Natural killer cell (primary cell): ENCODE measurements around the gene CCDC136. TPM values are rescaled to one million over a fixed set of nuclear protein-coding genes. Genes with fewer than 3 reads are reported as not detected.

Source experiments
- ATAC-seq, 3 donors: fragments of 150-1000 bp in 2 of 3; fragments of 200-7000 bp in 1 of 3; cut with Tn5 transposase; 1 replicate in 1 of 3; 2 replicates in 2 of 3; pipeline ENCODE4 v1.10.0; 2021; ENCODE audit warnings: mild to moderate bottlenecking in 2 of 3, moderate library complexity in 2 of 3
- DNase-seq, 2 donors: peaks; one replicate each; pipeline versions ENCODE4 v3.0.0 to v3.0.0-alpha.2; 2013 to 2021; ENCODE audit warnings: mixed read lengths in 1 of 2
- H3K27ac ChIP-seq: one replicate; pipeline ENCODE4 v1.5.1; 2013; ENCODE audit warnings: mild to moderate bottlenecking, low read length
- H3K27me3 ChIP-seq: one replicate; pipeline ENCODE4 v1.6.1; 2013; ENCODE audit warnings: low read length; ENCODE audit not compliant: control insufficient read depth, insufficient read depth
- H3K36me3 ChIP-seq: one replicate; pipeline ENCODE4 v1.6.1; 2013; ENCODE audit warnings: low read length; ENCODE audit not compliant: control insufficient read depth, insufficient read depth
- H3K4me1 ChIP-seq: one replicate; pipeline ENCODE4 v1.6.1; 2013; ENCODE audit warnings: low read length; ENCODE audit not compliant: control insufficient read depth, insufficient read depth
- H3K4me3 ChIP-seq: one replicate; pipeline ENCODE4 v1.5.1; 2013; ENCODE audit warnings: low read length
- H3K9me3 ChIP-seq: one replicate; pipeline ENCODE4 v1.6.1; 2013; ENCODE audit warnings: low read length; ENCODE audit not compliant: control insufficient read depth, insufficient read depth
- H3K27ac Mint-ChIP-seq, 2 donors: one replicate each; pipeline ENCODE4 v1.8.0; 2022; ENCODE audit warnings: mild to moderate bottlenecking in 2 of 2, mixed read lengths in 2 of 2, moderate library complexity in 1 of 2
- H3K27me3 Mint-ChIP-seq, 2 donors: one replicate each; pipeline ENCODE4 v1.8.0; 2022; ENCODE audit warnings: low read depth in 2 of 2, mixed read lengths in 2 of 2
- H3K36me3 Mint-ChIP-seq: one replicate; pipeline ENCODE4 v1.8.0; 2022; ENCODE audit warnings: mixed read lengths
- H3K4me1 Mint-ChIP-seq, 2 donors: one replicate each; pipeline ENCODE4 v1.8.0; 2022; ENCODE audit warnings: mixed read lengths in 2 of 2
- H3K4me3 Mint-ChIP-seq: one replicate; pipeline ENCODE4 v1.8.0; 2022; ENCODE audit warnings: mild to moderate bottlenecking, moderate library complexity, mixed read lengths
- H3K9me3 Mint-ChIP-seq, 2 donors: one replicate each; pipeline ENCODE4 v1.8.0; 2022; ENCODE audit warnings: mixed read lengths in 2 of 2
- WGBS: methylation state at CpG from one replicate; pipeline ENCODE4 v1.1.7; 2013; ENCODE audit warnings: missing lambda C conversion rate; ENCODE audit not compliant: insufficient coverage; 5-methylcytosine and 5-hydroxymethylcytosine counted together
- intact Hi-C: fragments of 100-400 bp; cut with micrococcal nuclease; formaldehyde crosslinking; loops from one replicate; pipeline ENCODE4 v1.14.2; 2022
- total RNA-seq, 4 donors: library from RNA; stranded (reverse); fragments of 120-200 nt in 1 of 4; gene quantifications; one replicate each; pipeline versions ENCODE4 v1.2.3 to v1.2.4, GENCODE V29; 2013 to 2022
- TF ChIP-seq, protein P1 (sequence below): fragments of 200-600 bp; IDR thresholded peaks from one replicate; pipeline ENCODE4 v1.8.0; 2022; ENCODE audit warnings: antibody characterized with exemption

Gene CCDC136
- total RNA-seq, 3 donors from 2014 or later (not counting 1 experiment from before 2014, with no cell fraction given), result 10.9 to 17.5 (median 13.2) TPM

DNA sequence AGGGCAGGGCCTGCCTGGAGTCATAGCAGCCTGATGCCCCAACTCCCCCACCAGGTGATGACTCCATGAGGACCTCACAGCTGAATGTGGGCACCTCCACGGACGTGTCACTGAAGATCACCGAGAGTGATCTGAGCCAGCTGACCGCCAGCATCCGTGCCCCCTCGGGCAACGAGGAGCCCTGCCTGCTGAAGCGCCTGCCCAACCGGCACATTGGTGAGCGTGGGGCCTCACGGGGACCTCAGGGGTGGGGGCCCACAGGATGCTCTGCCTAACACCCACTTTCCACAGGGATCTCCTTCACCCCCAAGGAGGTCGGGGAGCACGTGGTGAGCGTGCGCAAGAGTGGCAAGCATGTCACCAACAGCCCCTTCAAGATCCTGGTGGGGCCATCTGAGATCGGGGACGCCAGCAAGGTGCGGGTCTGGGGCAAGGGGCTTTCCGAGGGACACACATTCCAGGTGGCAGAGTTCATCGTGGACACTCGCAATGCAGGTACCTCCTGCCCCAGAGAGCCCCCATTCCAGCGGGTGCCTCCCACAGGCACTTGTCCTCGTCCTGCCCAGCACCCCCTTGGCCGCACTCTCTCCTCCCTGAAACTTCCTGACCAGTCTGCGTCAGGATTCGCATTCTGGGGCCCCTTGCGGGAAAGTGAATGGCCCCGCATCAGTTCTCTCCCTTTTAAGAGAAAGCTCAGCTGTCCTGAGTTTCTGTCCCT is 60.9 kb downstream of the CCDC136 start:
- no peak for ATAC-seq
- H3K27ac Mint-ChIP-seq, result no peak overlapping the region
- H3K27me3 ChIP-seq, result no peaks in the 10 kb centered on the region
- TF ChIP-seq, protein P1, sequence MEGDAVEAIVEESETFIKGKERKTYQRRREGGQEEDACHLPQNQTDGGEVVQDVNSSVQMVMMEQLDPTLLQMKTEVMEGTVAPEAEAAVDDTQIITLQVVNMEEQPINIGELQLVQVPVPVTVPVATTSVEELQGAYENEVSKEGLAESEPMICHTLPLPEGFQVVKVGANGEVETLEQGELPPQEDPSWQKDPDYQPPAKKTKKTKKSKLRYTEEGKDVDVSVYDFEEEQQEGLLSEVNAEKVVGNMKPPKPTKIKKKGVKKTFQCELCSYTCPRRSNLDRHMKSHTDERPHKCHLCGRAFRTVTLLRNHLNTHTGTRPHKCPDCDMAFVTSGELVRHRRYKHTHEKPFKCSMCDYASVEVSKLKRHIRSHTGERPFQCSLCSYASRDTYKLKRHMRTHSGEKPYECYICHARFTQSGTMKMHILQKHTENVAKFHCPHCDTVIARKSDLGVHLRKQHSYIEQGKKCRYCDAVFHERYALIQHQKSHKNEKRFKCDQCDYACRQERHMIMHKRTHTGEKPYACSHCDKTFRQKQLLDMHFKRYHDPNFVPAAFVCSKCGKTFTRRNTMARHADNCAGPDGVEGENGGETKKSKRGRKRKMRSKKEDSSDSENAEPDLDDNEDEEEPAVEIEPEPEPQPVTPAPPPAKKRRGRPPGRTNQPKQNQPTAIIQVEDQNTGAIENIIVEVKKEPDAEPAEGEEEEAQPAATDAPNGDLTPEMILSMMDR, result no peak
- no peaks in the 10 kb centered on the region for H3K4me1 ChIP-seq
- no peaks in the 10 kb centered on the region for H3K36me3 ChIP-seq
- intact Hi-C loops, result no loop called here
- H3K4me3 Mint-ChIP-seq, result no peak overlapping the region
- H3K27ac ChIP-seq, result no peak overlapping the region
- no peaks in the 10 kb centered on the region for H3K9me3 ChIP-seq
- H3K27me3 Mint-ChIP-seq, result peaks cover 0 to 3% of the 10 kb centered on the region in 2 donors
- H3K36me3 Mint-ChIP-seq, result no peaks in the 10 kb centered on the region
- DNase-seq, result no peak
- no peak overlapping the region for H3K4me3 ChIP-seq
- 89% methylated on average over 28 of the region's 28 CpGs for WGBS
- no peaks in the 10 kb centered on the region for H3K4me1 Mint-ChIP-seq
- H3K9me3 Mint-ChIP-seq, result no peaks in the 10 kb centered on the region

DNA sequence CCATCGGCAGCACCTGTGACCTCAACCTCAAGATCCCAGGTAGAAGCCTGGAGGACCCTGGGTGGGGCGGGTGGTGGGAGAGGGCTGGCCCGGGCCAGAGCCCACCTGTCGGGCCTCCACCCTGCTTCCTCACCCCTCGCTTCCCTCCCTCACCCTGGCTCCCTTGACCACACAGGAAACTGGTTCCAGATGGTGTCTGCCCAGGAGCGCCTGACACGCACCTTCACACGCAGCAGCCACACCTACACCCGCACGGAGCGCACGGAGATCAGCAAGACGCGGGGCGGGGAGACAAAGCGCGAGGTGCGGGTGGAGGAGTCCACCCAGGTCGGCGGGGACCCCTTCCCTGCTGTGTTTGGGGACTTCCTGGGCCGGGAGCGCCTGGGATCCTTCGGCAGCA is 62.0 kb downstream of the CCDC136 start:
- H3K4me1 ChIP-seq, result no peaks in the 10 kb centered on the region
- no peaks in the 10 kb centered on the region for H3K36me3 ChIP-seq
- no peak overlapping the region for H3K4me3 ChIP-seq
- Mint-ChIP-seq H3K4me1 (no peaks in the 10 kb centered on the region), H3K36me3 (no peaks in the 10 kb centered on the region), H3K9me3 (no peaks in the 10 kb centered on the region), H3K27ac (no peak overlapping the region), H3K4me3 (no peak overlapping the region), H3K27me3 (peaks cover 0 to 3% of the 10 kb centered on the region in 2 donors)
- no peak overlapping the region for H3K27ac ChIP-seq
- H3K9me3 ChIP-seq, result no peaks in the 10 kb centered on the region
- no peaks in the 10 kb centered on the region for H3K27me3 ChIP-seq
- TF ChIP-seq, protein P1, result no peak
- intact Hi-C loops, result no loop called here
- 61% methylated on average over 23 of the region's 23 CpGs for WGBS
- no peak for DNase-seq
- no peak for ATAC-seq

DNA sequence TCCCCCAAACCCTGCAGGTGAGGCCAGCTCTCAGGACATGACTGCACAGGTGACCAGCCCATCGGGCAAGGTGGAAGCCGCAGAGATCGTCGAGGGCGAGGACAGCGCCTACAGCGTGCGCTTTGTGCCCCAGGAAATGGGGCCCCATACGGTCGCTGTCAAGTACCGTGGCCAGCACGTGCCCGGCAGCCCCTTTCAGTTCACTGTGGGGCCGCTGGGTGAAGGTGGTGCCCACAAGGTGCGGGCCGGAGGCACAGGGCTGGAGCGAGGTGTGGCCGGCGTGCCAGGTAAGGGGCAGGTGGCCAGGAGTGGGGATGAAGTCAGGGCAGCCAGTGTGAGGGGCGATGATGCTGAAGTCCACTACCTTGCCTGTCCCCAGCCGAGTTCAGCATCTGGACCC is 62.6 kb downstream of the CCDC136 start:
- H3K27ac Mint-ChIP-seq, result no peak overlapping the region
- no peak overlapping the region for H3K4me3 Mint-ChIP-seq
- no peak for ATAC-seq
- no peaks in the 10 kb centered on the region for H3K36me3 ChIP-seq
- TF ChIP-seq, protein P1, result no peak
- H3K9me3 Mint-ChIP-seq, result no peaks in the 10 kb centered on the region
- intact Hi-C loops, result no loop called here
- no peak for DNase-seq
- WGBS, result 88% methylated on average over 21 of the region's 21 CpGs
- H3K27ac ChIP-seq, result no peak overlapping the region
- H3K4me1 ChIP-seq, result no peaks in the 10 kb centered on the region
- H3K36me3 Mint-ChIP-seq, result no peaks in the 10 kb centered on the region
- H3K27me3 Mint-ChIP-seq, result peaks cover 0 to 3% of the 10 kb centered on the region in 2 donors
- H3K27me3 ChIP-seq, result no peaks in the 10 kb centered on the region
- H3K4me3 ChIP-seq, result no peak overlapping the region
- no peaks in the 10 kb centered on the region for H3K4me1 Mint-ChIP-seq
- H3K9me3 ChIP-seq, result no peaks in the 10 kb centered on the region

DNA sequence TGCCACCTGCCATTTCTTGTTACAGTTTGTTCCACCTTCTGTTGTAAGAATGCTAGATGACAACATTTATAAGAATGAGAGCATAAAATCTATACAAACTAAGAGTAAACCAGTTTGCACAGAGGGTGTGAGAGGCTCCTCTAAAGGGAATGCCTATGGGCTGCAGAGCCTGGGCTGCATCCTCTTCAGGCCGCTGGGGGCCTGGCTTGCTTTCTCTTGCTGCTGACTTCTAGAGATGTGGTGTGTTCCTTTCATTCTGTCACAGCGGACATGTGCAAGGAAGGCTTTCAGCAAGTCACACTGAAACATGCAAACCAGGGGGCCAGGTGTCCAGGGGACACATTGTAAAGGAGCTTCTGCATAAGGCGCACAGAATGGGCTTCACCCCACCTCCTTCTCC is 63.8 kb downstream of the CCDC136 start:
- no peaks in the 10 kb centered on the region for H3K4me1 ChIP-seq
- H3K27me3 ChIP-seq, result no peaks in the 10 kb centered on the region
- no peaks in the 10 kb centered on the region for H3K9me3 ChIP-seq
- H3K36me3 ChIP-seq, result no peaks in the 10 kb centered on the region
- Mint-ChIP-seq H3K4me3 (no peak overlapping the region), H3K9me3 (no peaks in the 10 kb centered on the region), H3K4me1 (no peaks in the 10 kb centered on the region), H3K27me3 (peaks cover 0 to 3% of the 10 kb centered on the region in 2 donors), H3K27ac (no peak overlapping the region), H3K36me3 (no peaks in the 10 kb centered on the region)
- H3K27ac ChIP-seq, result no peak overlapping the region
- intact Hi-C loops, result no loop called here
- no peak overlapping the region for H3K4me3 ChIP-seq
- TF ChIP-seq, protein P1, result no peak
- WGBS, result 90% methylated on average over 3 of the region's 3 CpGs
- no peak for ATAC-seq
- no peak for DNase-seq
